ENCODE results near the gene ADAM12.

Gene ADAM12

DNA sequence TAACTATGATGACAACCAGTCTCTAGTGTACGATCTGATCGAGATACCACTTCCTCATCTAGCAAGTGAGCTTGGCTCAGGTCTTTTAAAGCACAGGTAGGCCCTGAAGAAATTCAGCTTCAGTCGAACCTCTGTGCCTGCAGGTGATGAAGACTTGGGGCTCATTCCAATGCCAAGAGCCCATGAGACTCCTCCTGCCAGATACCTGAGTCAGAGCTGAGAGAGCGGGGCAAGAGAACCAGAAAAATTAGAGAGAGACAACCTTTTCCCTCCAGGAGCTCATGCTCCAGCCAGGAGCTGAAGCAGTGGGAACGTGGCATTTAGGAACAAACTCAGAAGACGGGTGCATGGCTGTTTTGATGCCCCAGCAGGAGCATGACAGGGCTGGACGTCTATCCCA, 259.3 kb downstream of the ADAM12 start:
- no peak for TF ChIP-seq CTCF (IDR thresholded peaks at IDR 0.05)
- no peak overlapping the region for H3K4me3 ChIP-seq
- DNase-seq (ENCODE audit: low spot score): no peak
- no peak overlapping the region for H3K27ac ChIP-seq

- Histone ChIP-seq H3K27ac (no peak overlapping the region), H3K4me3 (no peak overlapping the region)
- DNase-seq (ENCODE audit: low spot score): no peak
- no peak for TF ChIP-seq CTCF (IDR thresholded peaks at IDR 0.05)
These were observed 259.7 kb downstream of the ADAM12 start for GRCh38 chr10:126128581-126128980.

GRCh38 chr10:126127481-126128029, 260.7 kb downstream of the ADAM12 start:
- Histone ChIP-seq H3K4me3 (no peak overlapping the region), H3K27ac (no peak overlapping the region)
- no peak for TF ChIP-seq CTCF (IDR thresholded peaks at IDR 0.05)
- DNase-seq (ENCODE audit: low spot score): no peak

DNA sequence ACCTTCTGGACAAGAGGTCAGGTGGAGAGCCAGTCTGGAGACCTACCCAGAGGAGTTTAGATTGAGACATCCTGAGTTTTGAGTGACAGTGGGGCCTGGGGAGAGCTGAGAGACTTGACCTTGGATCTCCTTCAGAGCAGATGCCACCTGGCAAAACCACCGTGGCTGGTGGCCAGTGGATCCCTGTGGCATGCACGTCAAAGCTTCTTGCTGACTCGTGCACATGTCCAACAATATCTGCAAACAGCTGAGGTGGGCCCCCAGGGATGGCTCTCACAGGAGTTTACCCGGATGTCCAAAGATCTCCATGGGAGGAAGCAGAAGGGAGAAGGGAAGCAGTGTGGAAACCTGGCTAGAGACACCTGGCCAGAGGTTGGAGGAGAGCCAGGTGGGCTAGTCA, 261.4 kb downstream of the ADAM12 start:
- H3K4me3 ChIP-seq: no peak overlapping the region
- no peak overlapping the region for H3K27ac ChIP-seq
- DNase-seq (ENCODE audit: low spot score): no peak

DNA sequence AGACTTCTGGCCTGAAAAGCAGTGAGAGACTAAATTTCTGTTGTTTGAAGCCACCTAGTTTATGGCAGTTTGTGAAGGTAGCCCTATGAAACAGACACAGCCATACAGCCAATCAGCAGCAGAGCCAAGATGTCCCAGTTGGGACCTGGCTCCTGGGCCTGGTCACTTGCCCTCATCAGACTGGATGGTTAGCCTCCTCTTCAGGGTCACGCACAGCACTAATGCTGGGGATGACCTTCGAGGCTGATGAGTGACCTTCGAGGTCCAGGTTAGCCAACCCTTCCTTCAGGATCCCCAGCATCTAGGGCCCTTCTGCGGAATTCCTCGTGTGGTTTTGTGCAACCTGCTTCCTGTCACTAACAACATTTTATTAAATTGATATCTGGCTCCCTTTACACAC, 262.3 kb downstream of the ADAM12 start:
- no peak overlapping the region for H3K27ac ChIP-seq

More for the DNA sequence above, 261.4 kb downstream of the ADAM12 start:
- no peak for TF ChIP-seq CTCF (IDR thresholded peaks at IDR 0.05)

DNA sequence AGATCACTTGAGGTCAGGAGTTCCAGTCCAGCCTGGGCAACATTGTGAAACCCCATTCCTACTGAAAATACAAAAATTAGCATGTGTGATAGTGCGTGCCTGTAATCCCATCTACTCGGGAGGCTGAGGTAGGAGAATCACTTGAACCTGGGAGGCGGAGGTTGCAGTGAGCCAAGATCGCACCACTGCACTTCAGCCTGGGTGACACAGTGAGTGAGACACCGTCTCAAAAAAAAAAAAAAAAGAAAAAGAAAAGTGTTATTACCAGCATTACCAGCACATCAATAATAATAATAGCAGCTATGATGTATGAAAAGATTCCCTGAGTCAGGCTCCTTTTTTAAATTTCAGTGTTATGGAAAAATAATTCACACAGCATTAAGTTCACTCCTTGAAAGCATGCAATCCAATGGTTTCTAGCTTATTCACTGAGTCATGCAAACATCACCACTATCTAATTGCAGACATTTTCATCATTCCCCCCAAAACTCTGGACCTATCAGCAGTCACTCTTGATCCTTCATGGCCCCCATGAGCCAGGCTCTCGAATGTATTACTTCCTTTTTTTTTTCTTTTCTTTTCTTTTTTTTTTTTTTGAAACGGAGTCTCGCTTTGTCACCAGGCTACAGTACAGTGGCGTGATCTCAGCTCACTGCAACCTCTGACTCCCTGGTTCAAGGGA, 263.5 kb downstream of the ADAM12 start:
- Histone ChIP-seq H3K27ac (no peak overlapping the region), H3K4me3 (no peak overlapping the region)
- no peak for DNase-seq (ENCODE audit: low spot score)
- no peak for TF ChIP-seq CTCF (IDR thresholded peaks at IDR 0.05)

More for the DNA sequence above, 262.3 kb downstream of the ADAM12 start:
- no peak for TF ChIP-seq CTCF (IDR thresholded peaks at IDR 0.05)
- no peak overlapping the region for H3K4me3 ChIP-seq
- DNase-seq (ENCODE audit: low spot score): no peak

DNA sequence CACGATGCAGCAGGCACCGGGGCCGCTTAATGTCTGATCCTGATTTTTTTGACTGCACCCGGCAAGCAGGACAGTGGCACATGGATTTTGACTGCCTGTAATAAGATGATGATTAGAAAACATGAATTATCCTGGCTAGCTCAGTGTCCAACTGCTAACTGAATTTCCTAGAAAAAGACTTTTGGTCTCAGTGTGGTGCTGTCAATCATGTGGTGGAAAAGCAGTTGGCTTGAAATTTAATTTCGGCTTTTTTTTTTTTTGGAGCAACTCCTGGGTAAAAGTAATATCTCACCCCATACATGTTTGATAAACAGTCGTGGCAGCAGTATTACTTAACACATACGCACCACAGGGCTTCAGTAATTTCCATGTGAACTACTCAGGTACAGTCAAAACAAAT, 264.2 kb downstream of the ADAM12 start:
- Histone ChIP-seq H3K27ac (no peak overlapping the region), H3K4me3 (no peak overlapping the region)
- no peak for TF ChIP-seq CTCF (IDR thresholded peaks at IDR 0.05)
- no peak for DNase-seq (ENCODE audit: low spot score)

All from coronary artery (tissue), 2 donors.